Kidney capillary endothelial cell (primary cell): ENCODE results near the gene STK11.

Experiments
- DNase-seq: peaks from one replicate; pipeline ENCODE4 v3.0.0-alpha.2; 2018; ENCODE audit warnings: low spot score

The STK11 gene

DNA sequence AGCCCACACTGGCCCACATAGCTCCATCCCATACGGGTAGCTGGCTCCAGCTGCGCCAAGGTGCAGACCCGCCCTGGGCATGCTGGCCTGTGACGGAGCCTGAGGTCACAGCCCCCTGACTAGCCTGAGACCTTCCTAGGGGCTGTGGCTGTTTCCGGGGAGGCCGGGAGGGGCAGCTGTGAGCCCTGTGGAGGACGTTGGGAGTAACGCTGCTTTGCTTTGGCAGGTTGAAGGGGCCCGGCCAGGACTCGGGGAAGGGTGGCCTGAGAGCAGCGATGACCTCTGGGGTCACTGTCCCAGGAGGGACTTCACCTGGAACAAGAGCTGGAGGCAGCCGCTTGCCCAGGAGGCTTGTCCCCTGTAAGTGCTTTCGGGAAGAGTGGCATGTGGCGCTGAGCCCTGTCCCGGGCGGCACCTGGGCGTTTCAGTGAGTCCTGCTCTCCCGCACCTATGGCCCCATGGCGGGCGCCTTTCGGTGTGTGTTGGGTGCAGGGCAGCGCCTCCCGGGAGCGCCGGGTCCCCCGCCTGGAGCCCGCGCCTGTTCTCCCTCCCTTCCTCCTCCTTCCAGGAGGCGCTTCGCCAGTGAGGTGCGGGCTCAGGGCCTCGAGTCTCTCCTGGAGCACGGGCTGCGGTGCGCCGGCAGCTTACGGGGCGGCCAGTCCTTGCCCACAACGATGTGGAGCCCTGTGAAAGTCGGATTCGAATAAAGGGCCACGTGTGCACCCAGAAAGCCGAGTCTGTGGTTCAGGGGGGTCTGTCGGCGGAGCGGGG, 68.7 kb downstream of the STK11 start:
- DNase-seq: no peak

DNA sequence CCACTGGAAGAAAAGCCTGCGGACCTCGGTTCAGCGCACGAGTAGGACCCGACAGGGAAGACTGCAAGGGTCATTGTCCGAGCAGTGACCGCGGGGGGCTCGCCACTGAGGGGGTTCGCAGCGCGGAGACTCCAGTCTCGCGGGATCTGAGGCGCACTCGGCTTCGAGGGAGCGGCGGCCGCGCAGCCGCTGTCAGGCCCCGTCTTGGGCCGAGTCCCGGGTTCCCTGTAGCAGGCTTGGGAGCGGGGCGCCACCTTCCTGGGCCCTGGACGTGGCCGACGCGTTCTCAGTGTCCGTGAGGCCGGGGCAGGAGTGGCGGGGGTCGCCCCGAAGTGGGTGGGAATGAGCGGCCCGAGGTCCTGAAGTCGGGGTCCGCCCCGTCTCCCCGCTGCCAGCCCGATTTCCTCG, 69.3 kb downstream of the STK11 start:
- no peak for DNase-seq

DNA sequence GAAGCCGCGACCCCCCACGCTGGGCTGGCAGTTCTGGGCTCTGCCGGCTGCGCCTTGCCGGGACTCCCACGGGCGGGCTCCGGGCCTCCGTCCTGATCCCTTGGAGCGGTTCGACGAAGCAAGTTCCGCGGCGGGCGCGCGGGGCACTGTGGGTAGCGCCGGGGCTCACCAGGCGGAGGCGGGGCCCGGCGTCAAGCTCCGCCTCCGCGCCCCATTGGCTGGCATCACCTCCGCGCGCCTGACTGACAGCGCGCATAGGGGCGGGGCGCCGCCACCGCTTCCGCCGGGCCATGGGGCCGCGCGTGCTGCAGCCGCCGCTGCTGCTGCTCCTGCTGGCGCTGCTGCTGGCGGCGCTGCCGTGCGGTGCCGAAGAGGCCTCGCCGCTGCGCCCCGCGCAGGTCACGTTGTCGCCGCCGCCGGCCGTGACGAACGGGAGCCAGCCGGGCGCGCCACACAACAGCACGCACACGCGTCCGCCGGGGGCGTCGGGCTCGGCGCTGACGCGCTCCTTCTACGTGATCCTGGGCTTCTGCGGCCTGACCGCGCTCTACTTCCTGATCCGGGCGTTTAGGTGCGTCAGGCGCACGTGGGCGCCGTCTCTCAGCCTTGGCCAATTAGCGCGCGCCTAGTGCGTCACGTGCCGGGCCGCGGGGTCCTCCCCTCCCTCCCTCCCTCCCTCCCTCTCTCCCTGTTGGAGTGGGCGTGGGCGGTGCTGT, 69.8 kb downstream of the STK11 start, which contains the start of gene FAM174C:
Gene FAM174C (plus strand): TSS at position 271 of the 716 bp plus-strand sequence. CDS start 20 bp downstream, at position 291.
- peak; percentile 92 for DNase-seq

DNA sequence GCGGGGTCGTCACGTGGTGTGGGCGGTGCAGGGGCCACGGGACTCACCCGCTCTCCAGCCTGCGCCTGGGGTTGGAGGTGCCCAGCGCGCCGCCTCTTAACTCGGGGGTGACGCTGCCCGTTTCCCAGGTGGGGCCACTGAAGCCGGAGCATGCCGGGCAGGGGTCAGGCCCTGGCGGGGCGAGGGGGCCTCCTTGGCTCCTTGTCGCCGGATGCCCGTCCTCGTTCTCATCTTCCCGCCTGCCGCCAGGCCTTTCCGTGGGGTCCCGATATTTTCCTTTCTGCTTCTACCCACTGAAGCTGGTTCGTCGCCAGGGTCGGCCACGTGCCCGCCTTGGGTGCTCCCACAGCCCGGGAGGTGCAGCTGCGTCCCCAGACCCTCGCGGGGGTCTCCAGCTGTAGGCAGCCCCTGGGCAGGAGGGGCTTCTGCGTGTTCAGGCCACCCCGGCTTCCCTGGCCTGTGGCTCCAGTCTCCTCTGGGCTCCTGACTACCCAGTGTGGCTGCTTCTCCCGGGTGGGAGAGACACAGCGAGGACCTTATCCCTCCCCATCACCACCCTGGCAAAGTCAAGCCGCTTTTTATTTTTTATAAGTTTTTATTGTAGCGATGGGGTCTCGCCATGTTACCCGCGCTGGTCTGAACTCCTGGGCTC, 70.5 kb downstream of the STK11 start:
- no peak for DNase-seq

DNA sequence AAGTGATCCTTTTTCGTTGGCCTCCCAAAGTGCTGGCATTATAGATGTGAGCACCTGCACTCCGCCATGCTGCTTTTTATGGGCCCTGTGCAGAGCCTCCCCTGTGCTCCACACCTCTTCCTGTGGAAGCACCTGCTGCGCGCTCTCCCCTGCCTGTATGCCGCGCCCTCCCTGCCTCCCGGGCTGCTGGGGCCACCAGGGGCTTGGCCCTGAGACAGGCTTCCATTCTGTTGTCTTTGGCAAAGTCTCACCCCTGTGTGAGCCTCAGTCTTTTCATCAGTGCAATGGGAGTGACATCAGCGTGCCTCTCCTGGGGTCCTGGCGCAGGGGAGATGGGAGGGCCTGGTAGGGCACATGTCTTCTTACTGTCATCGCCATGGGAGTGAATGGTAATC, 71.0 kb downstream of the STK11 start:
- DNase-seq: no peak

DNA sequence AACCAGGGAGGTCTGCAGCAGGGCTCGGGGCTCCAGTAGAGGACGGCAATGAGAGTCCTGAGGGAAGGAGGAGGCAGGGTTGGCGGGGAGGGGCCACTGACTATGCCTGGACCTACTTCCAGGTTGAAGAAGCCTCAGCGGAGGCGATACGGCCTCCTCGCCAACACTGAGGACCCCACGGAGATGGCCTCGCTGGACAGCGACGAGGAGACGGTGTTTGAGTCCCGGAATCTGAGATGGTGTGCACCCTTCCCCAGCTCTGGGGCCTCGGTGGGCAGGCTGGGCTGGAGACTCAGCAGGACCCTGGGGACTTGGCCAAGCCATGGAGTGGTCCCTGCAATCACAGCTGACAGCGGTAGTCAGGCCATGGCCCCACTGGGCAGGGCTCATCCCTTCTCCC, 71.5 kb downstream of the STK11 start:
- no peak for DNase-seq
